ENCODE measurements around the gene SCD. TPM values are rescaled to one million over a fixed set of nuclear protein-coding genes. Genes with fewer than 3 reads are reported as not detected.

SCD gene
- polyA plus RNA-seq, 5 donors, result 16.3 to 45.3 (median 25.4) TPM

- DNase-seq, result no peak
Measured at GRCh38 chr10:100392686-100393003, 45.6 kb downstream of the SCD start.

GRCh38 chr10:100395626-100396025 lies 48.6 kb downstream of the SCD start:
- no peak for DNase-seq

GRCh38 chr10:100396605-100397004 lies 49.6 kb downstream of the SCD start:
- DNase-seq, result no peak

GRCh38 chr10:100401631-100402328 lies 54.7 kb downstream of the SCD start:
- no peak for DNase-seq

DNA sequence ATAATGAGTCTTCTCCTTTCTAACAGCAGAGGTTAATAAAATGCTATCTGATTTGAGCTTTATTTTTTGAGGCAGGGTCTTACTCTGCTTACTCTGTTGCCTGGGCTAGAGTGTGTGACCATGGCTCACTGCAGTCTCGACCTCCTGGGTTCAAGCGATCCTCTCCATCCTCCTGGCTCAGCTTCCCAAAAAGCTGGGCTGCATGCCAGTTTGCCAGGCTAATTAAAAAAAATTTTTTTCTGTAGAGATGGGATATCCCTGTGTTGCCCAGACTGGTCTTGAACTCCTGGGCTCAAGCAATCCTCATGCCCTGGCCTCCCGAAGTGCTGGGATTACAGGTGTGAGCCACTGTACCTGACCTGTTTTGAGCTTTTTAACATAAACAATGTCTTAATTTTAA lies 56.7 kb downstream of the SCD start:
- no peak for DNase-seq

GRCh38 chr10:100413173-100413572 lies 66.1 kb downstream of the SCD start:
- DNase-seq, result no peak

Other genes with a start within 250 kb of the SCD start
- gene ERLIN1, start 161.2 kb upstream of the SCD start, polyA plus RNA-seq (ENCODE audit: insufficient read depth in 1 of 5, insufficient read length in 5 of 5, low replicate concordance in 1 of 5), result 10 to 100 TPM; 37.3 to 55.6 (median 49.5) TPM
- gene CHUK, start 117.6 kb upstream of the SCD start, polyA plus RNA-seq (ENCODE audit: insufficient read depth in 1 of 5, insufficient read length in 5 of 5, low replicate concordance in 1 of 5), result 10 to 100 TPM; 19.2 to 28.6 (median 24.7) TPM
- gene CWF19L1, start 79.6 kb upstream of the SCD start, polyA plus RNA-seq (ENCODE audit: insufficient read depth in 1 of 5, insufficient read length in 5 of 5, low replicate concordance in 1 of 5), result 10 to 100 TPM; 28.3 to 35.7 (median 33.8) TPM
- 10 to 100 TPM; 26.8 to 39.1 (median 32.9) TPM for gene BLOC1S2, start 60.6 kb upstream of the SCD start, polyA plus RNA-seq (ENCODE audit: insufficient read depth in 1 of 5, insufficient read length in 5 of 5, low replicate concordance in 1 of 5)
- under 1 TPM; 0.13 to 0.28 (median 0.23) TPM for gene PKD2L1, start 17.0 kb upstream of the SCD start, polyA plus RNA-seq (ENCODE audit: insufficient read depth in 1 of 5, insufficient read length in 5 of 5, low replicate concordance in 1 of 5)
- under 1 TPM in 4 of 5 donors, not detected in 1; 0.05 to 0.12 (median 0.08) TPM for gene WNT8B, start 115.8 kb downstream of the SCD start, polyA plus RNA-seq (ENCODE audit: insufficient read depth in 1 of 5, insufficient read length in 5 of 5, low replicate concordance in 1 of 5)
- 10 to 100 TPM; 17.5 to 26.5 (median 20.5) TPM for gene SEC31B, start 172.6 kb downstream of the SCD start, polyA plus RNA-seq (ENCODE audit: insufficient read depth in 1 of 5, insufficient read length in 5 of 5, low replicate concordance in 1 of 5)
- 100 to 1,000 TPM; 122 to 163 (median 132) TPM for gene NDUFB8, start 182.6 kb downstream of the SCD start, polyA plus RNA-seq (ENCODE audit: insufficient read depth in 1 of 5, insufficient read length in 5 of 5, low replicate concordance in 1 of 5)
- 10 to 100 TPM; 30.5 to 45.4 (median 39.2) TPM for gene HIF1AN, start 188.7 kb downstream of the SCD start, polyA plus RNA-seq (ENCODE audit: insufficient read depth in 1 of 5, insufficient read length in 5 of 5, low replicate concordance in 1 of 5)

All from right lung (tissue), 5 donors.